Neural progenitor cell (in vitro differentiated cells): ENCODE measurements around the gene OTULIN.

Experiments
- EZH2 ChIP-seq: fragments of 200-600 bp; sonication (generic); IDR thresholded peaks from 2 replicates; pipeline ENCODE4 v1.6.1; 2017; ENCODE audit warnings: antibody characterized with exemption, mild to moderate bottlenecking, moderate library complexity
- TF ChIP-seq, protein P1 (sequence below): fragments of 200-600 bp; sonication (generic); IDR thresholded peaks from 2 replicates; pipeline ENCODE4 v1.5.1; 2017; ENCODE audit warnings: antibody characterized with exemption, mild to moderate bottlenecking

DNA sequence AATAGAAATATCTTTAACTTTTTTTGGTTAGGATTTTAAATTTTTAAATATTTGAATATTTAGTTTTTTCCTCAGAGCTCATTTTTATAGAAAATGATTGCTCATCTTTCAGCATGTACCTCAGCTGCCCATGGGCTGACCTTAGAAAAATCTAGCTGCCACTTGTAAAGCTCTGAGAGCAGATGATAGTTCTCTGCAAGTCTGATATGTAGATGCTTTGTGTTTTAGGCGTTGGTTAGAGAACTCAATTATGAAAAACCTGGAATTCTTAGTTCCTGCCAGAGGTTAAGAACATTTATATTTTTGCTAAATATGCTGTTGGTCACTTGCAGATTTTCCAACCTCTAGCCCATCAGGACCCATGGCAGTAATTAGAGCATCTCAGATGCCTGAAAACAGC lies 15.1 kb downstream of the OTULIN start:
- TF ChIP-seq, protein P1, sequence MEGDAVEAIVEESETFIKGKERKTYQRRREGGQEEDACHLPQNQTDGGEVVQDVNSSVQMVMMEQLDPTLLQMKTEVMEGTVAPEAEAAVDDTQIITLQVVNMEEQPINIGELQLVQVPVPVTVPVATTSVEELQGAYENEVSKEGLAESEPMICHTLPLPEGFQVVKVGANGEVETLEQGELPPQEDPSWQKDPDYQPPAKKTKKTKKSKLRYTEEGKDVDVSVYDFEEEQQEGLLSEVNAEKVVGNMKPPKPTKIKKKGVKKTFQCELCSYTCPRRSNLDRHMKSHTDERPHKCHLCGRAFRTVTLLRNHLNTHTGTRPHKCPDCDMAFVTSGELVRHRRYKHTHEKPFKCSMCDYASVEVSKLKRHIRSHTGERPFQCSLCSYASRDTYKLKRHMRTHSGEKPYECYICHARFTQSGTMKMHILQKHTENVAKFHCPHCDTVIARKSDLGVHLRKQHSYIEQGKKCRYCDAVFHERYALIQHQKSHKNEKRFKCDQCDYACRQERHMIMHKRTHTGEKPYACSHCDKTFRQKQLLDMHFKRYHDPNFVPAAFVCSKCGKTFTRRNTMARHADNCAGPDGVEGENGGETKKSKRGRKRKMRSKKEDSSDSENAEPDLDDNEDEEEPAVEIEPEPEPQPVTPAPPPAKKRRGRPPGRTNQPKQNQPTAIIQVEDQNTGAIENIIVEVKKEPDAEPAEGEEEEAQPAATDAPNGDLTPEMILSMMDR, result no peak
- TF ChIP-seq EZH2, result no peak
